T-helper 2 cell treated with Interferon-gamma antibody and Interleukin-4, amounts not matched to agents 5 μg/mL and 100 μg/mL, for 36 hours (primary cell): ENCODE results near the gene FREY1.
"Not testable (repeated sequence)": the region's sequence is repeated elsewhere in the genome, so short reads cannot be mapped to it uniquely, and the experiment has no call there.

Experiments used
- DNase-seq: peaks from one replicate; pipeline ENCODE4 v3.0.0; 2021; ENCODE audit warnings: low spot score
- H3K27ac Mint-ChIP-seq: one replicate; pipeline ENCODE4 v1.8.0; 2021; ENCODE audit warnings: mild to moderate bottlenecking, mixed read lengths
- H3K27me3 Mint-ChIP-seq: one replicate; pipeline ENCODE4 v1.8.0; 2021; ENCODE audit warnings: low read depth, mixed read lengths
- H3K36me3 Mint-ChIP-seq: one replicate; pipeline ENCODE4 v1.8.0; 2021; ENCODE audit warnings: low read depth, mixed read lengths
- H3K4me1 Mint-ChIP-seq: one replicate; pipeline ENCODE4 v1.8.0; 2021; ENCODE audit warnings: low read depth, mixed read lengths
- H3K4me3 Mint-ChIP-seq: one replicate; pipeline ENCODE4 v1.8.0; 2022; ENCODE audit warnings: mild to moderate bottlenecking, moderate library complexity, mixed read lengths
- H3K9me3 Mint-ChIP-seq: one replicate; pipeline ENCODE4 v1.8.0; 2021; ENCODE audit warnings: mixed read lengths

The FREY1 gene

GRCh38 chr11:45900175-45900800 is 6.8 kb downstream of the FREY1 start:
- DNase-seq, H3K36me3 Mint-ChIP-seq, H3K9me3 Mint-ChIP-seq, H3K4me1 Mint-ChIP-seq, H3K27ac Mint-ChIP-seq: not testable (repeated sequence)
- Mint-ChIP-seq H3K27me3 (peaks cover 27% of the 10 kb centered on the region), H3K4me3 (peak overlapping the region; percentile 25)

- Mint-ChIP-seq H3K4me3 (peak overlapping the region; percentile 40), H3K27me3 (peaks cover 32% of the 10 kb centered on the region), H3K36me3 (no peaks in the 10 kb centered on the region), H3K9me3 (no peaks in the 10 kb centered on the region), H3K4me1 (no peaks in the 10 kb centered on the region), H3K27ac (no peak overlapping the region)
- peak; percentile 58 for DNase-seq
These were observed 7.5 kb downstream of the FREY1 start for GRCh38 chr11:45899448-45900174.

- Mint-ChIP-seq H3K4me3 (peak overlapping the region; percentile 40), H3K36me3 (no peaks in the 10 kb centered on the region), H3K9me3 (no peaks in the 10 kb centered on the region), H3K4me1 (no peaks in the 10 kb centered on the region), H3K27me3 (peaks cover 32% of the 10 kb centered on the region), H3K27ac (no peak overlapping the region)
- DNase-seq: no peak
These were observed 8.0 kb downstream of the FREY1 start for GRCh38 chr11:45899086-45899447.

GRCh38 chr11:45897556-45897955 is 9.5 kb downstream of the FREY1 start:
- Mint-ChIP-seq H3K4me3 (no peak overlapping the region), H3K36me3 (no peaks in the 10 kb centered on the region), H3K27me3 (peaks cover 32% of the 10 kb centered on the region), H3K27ac (no peak overlapping the region), H3K4me1 (no peaks in the 10 kb centered on the region), H3K9me3 (no peaks in the 10 kb centered on the region)
- DNase-seq: no peak

GRCh38 chr11:45896422-45896984 is 10.6 kb downstream of the FREY1 start:
- no peak for DNase-seq
- no peaks in the 10 kb centered on the region for H3K4me1 Mint-ChIP-seq
- H3K36me3 Mint-ChIP-seq: no peaks in the 10 kb centered on the region
- no peak overlapping the region for H3K27ac Mint-ChIP-seq
- no peak overlapping the region for H3K4me3 Mint-ChIP-seq
- H3K9me3 Mint-ChIP-seq: no peaks in the 10 kb centered on the region
- H3K27me3 Mint-ChIP-seq: peaks cover 29% of the 10 kb centered on the region

GRCh38 chr11:45895553-45896259 is 11.4 kb downstream of the FREY1 start:
- Mint-ChIP-seq H3K4me3 (no peak overlapping the region), H3K36me3 (no peaks in the 10 kb centered on the region), H3K4me1 (no peaks in the 10 kb centered on the region), H3K9me3 (no peaks in the 10 kb centered on the region), H3K27me3 (peaks cover 22% of the 10 kb centered on the region), H3K27ac (no peak overlapping the region)
- DNase-seq: no peak

GRCh38 chr11:45894555-45895247 is 12.4 kb downstream of the FREY1 start:
- no peak for DNase-seq
- Mint-ChIP-seq H3K27me3 (peaks cover 18% of the 10 kb centered on the region), H3K9me3 (no peaks in the 10 kb centered on the region), H3K36me3 (no peaks in the 10 kb centered on the region), H3K4me1 (no peaks in the 10 kb centered on the region), H3K4me3 (no peak overlapping the region), H3K27ac (no peak overlapping the region)

GRCh38 chr11:45892856-45893255 is 14.2 kb downstream of the FREY1 start:
- Mint-ChIP-seq H3K36me3 (no peaks in the 10 kb centered on the region), H3K4me1 (no peaks in the 10 kb centered on the region), H3K4me3 (no peak overlapping the region), H3K27ac (no peak overlapping the region), H3K27me3 (peaks cover 8% of the 10 kb centered on the region), H3K9me3 (no peaks in the 10 kb centered on the region)
- DNase-seq: no peak

GRCh38 chr11:45890886-45891550 is 16.1 kb downstream of the FREY1 start:
- no peak for DNase-seq
- no peak overlapping the region for H3K27ac Mint-ChIP-seq
- H3K36me3 Mint-ChIP-seq: no peaks in the 10 kb centered on the region
- no peak overlapping the region for H3K4me3 Mint-ChIP-seq
- H3K27me3 Mint-ChIP-seq: peaks cover 9% of the 10 kb centered on the region
- no peaks in the 10 kb centered on the region for H3K9me3 Mint-ChIP-seq
- H3K4me1 Mint-ChIP-seq: no peaks in the 10 kb centered on the region

- H3K36me3 Mint-ChIP-seq: no peaks in the 10 kb centered on the region
- peaks cover 1% of the 10 kb centered on the region for H3K4me1 Mint-ChIP-seq
- DNase-seq: no peak
- no peaks in the 10 kb centered on the region for H3K9me3 Mint-ChIP-seq
- peaks cover 6% of the 10 kb centered on the region for H3K27me3 Mint-ChIP-seq
- H3K27ac Mint-ChIP-seq: no peak overlapping the region
- H3K4me3 Mint-ChIP-seq: no peak overlapping the region
These were observed 17.1 kb downstream of the FREY1 start for GRCh38 chr11:45889966-45890365.

GRCh38 chr11:45889555-45889954 is 17.5 kb downstream of the FREY1 start:
- Mint-ChIP-seq H3K36me3 (no peaks in the 10 kb centered on the region), H3K4me1 (peaks cover 1% of the 10 kb centered on the region), H3K4me3 (no peak overlapping the region), H3K9me3 (no peaks in the 10 kb centered on the region), H3K27me3 (peaks cover 4% of the 10 kb centered on the region), H3K27ac (no peak overlapping the region)
- DNase-seq: no peak

- Mint-ChIP-seq H3K27ac (no peak overlapping the region), H3K4me1 (peaks cover 1% of the 10 kb centered on the region)
These were observed 19.5 kb downstream of the FREY1 start for GRCh38 chr11:45887587-45887986.

GRCh38 chr11:45886816-45887520 is 20.1 kb downstream of the FREY1 start:
- Mint-ChIP-seq H3K4me3 (peak overlapping the region; percentile 35), H3K36me3 (peaks cover 2% of the 10 kb centered on the region), H3K27ac (no peak overlapping the region), H3K9me3 (no peaks in the 10 kb centered on the region), H3K4me1 (peaks cover 1% of the 10 kb centered on the region), H3K27me3 (peaks cover 4% of the 10 kb centered on the region)
- DNase-seq: no peak

More at GRCh38 chr11:45887587-45887986, 19.5 kb downstream of the FREY1 start:
- Mint-ChIP-seq H3K4me3 (no peak overlapping the region), H3K9me3 (no peaks in the 10 kb centered on the region), H3K27me3 (peaks cover 4% of the 10 kb centered on the region), H3K36me3 (no peaks in the 10 kb centered on the region)
- DNase-seq: no peak
